HG03457 (cell line): ENCODE measurements around the gene SMIM27.
"Not testable (repeated sequence)": the region's sequence is repeated elsewhere in the genome, so short reads cannot be mapped to it uniquely, and the experiment has no call there.

Experiments used
- ATAC-seq: cut with Tn5 transposase; IDR thresholded peaks from one replicate; pipeline ENCODE4 v1.9.1; 2021; ENCODE audit warnings: moderate number of reproducible peaks; ENCODE audit not compliant: unreplicated experiment

SMIM27 gene

GRCh38 chr9:32552172-32552872 lies at the start of gene SMIM27, which contains the start of gene TOPORS:
SMIM27 (plus strand) TSS chr9:32552327; CDS start chr9:32552435, 108 bp downstream.
TOPORS (minus strand) TSS chr9:32552586; CDS start chr9:32552436, 150 bp downstream.
- ATAC-seq, result peak; percentile 69

GRCh38 chr9:32502464-32502863 lies 49.7 kb upstream of the SMIM27 start:
- no peak for ATAC-seq

- no peak for ATAC-seq
Measured at GRCh38 chr9:32503008-32503407, 49.1 kb upstream of the SMIM27 start.

- ATAC-seq, result no peak
Measured at GRCh38 chr9:32508728-32509127, 43.4 kb upstream of the SMIM27 start.

- ATAC-seq, result no peak
Measured at GRCh38 chr9:32516241-32516640, 35.9 kb upstream of the SMIM27 start.

- ATAC-seq, result no peak
Measured at GRCh38 chr9:32518276-32518675, 33.9 kb upstream of the SMIM27 start.

- ATAC-seq, result no peak
Measured at GRCh38 chr9:32523910-32524309, 28.2 kb upstream of the SMIM27 start.

GRCh38 chr9:32524558-32524891 lies 27.6 kb upstream of the SMIM27 start:
- ATAC-seq, result not testable (repeated sequence)

- no peak for ATAC-seq
Measured at GRCh38 chr9:32524892-32525708, 27.0 kb upstream of the SMIM27 start.

GRCh38 chr9:32525709-32526030 lies 26.5 kb upstream of the SMIM27 start:
- peak; percentile 8 for ATAC-seq

GRCh38 chr9:32526041-32526706 lies 26.0 kb upstream of the SMIM27 start, which contains the start of gene RIGI:
RIGI (minus strand) TSS chr9:32526196; CDS start chr9:32526166, 30 bp downstream.
- ATAC-seq, result peak; percentile 60

- no peak for ATAC-seq
Measured at GRCh38 chr9:32526707-32527048, 25.4 kb upstream of the SMIM27 start.

- no peak for ATAC-seq
Measured at GRCh38 chr9:32533336-32533735, 18.8 kb upstream of the SMIM27 start.

GRCh38 chr9:32533816-32534215 lies 18.3 kb upstream of the SMIM27 start:
- no peak for ATAC-seq

- no peak for ATAC-seq
Measured at GRCh38 chr9:32543047-32543446, 9.1 kb upstream of the SMIM27 start.

- no peak for ATAC-seq
Measured at GRCh38 chr9:32545884-32546283, 6.2 kb upstream of the SMIM27 start.

- not testable (repeated sequence) for ATAC-seq
Measured at GRCh38 chr9:32548213-32548612, 3.9 kb upstream of the SMIM27 start.

- no peak for ATAC-seq
Measured at GRCh38 chr9:32550150-32550561, 2.0 kb upstream of the SMIM27 start.

- peak; percentile 50 for ATAC-seq
Measured at GRCh38 chr9:32550562-32551275, 1.4 kb upstream of the SMIM27 start.

- ATAC-seq, result peak; percentile 1
Measured at GRCh38 chr9:32551276-32552051, 663 bp upstream of the SMIM27 start.
